Bone marrow (tissue), 2 donors: ENCODE data around the gene GOLGB1.

Experiments used
- DNase-seq, 2 donors: peaks; one replicate each; lab custom pipeline; 2025; lab: John Stamatoyannopoulos, UW

The GOLGB1 gene

GRCh38 chr3:121637922-121638321, 111.6 kb downstream of the GOLGB1 start:
- no peak for DNase-seq

DNA sequence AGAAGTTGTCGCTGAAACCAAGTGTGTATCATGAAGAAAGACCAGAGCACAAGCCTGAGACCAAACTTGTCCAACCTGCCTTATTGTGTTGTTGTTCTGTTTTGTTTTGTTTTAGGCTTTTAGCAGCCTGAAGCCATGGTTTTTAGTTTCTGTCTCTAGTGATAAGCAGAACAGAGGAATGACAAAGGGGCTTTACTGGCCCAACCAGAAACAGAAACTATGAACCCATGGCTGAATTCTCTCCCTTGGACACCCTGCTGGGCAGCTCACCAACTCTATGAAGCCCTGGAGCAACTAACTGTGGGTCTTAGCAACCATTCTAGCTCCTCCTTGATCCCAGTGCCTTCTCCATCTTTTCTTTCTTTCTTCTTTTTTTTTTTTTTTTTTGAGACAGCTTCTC, 119.2 kb downstream of the GOLGB1 start:
- DNase-seq = no peak

DNA sequence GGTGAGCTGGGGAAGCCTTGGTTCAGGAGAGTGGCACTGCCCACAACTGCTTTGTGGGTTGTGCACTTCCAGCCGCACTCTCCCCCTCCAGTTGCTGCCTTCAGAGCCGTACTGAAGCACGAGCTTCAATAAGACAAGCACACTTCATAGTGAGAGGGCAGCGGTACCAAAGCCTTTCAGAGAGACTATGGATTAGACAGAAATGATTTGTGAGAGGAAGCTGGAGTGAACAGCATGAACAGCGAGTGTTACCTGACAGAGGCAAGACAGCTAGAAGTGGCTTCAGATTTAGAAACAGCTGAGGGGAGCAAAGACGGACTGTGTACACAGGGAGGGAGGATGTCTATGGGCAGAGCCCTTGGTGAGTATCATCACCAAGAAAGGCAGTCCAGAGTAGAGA, 119.9 kb downstream of the GOLGB1 start:
- no peak for DNase-seq

DNA sequence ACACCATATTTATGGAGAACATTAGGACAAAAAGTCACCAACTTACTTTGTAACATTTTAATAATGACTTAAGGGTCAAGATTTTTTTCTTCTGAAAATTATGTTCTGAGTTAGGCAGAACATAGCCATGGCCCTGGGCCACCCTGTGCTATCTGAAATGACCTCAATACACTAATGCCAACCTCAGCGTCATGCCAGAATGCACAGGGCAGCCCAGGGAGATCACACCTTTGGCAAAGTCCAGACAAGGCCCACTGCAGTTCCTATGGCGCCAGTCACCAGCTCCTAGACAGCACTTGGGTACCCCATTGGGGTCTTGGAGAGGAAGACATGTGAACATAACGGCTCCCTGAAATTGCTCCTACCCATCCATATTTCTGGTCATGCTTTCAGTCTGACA, 121.9 kb downstream of the GOLGB1 start:
- DNase-seq = no peak

- DNase-seq = no peak
These were observed 122.3 kb downstream of the GOLGB1 start for GRCh38 chr3:121627211-121627610.

- no peak for DNase-seq
These were observed 123.0 kb downstream of the GOLGB1 start for GRCh38 chr3:121626495-121626894.

- DNase-seq = no peak
These were observed 125.2 kb downstream of the GOLGB1 start for GRCh38 chr3:121624147-121624899.

- no peak for DNase-seq
These were observed 128.1 kb downstream of the GOLGB1 start for GRCh38 chr3:121621491-121621890.

DNA sequence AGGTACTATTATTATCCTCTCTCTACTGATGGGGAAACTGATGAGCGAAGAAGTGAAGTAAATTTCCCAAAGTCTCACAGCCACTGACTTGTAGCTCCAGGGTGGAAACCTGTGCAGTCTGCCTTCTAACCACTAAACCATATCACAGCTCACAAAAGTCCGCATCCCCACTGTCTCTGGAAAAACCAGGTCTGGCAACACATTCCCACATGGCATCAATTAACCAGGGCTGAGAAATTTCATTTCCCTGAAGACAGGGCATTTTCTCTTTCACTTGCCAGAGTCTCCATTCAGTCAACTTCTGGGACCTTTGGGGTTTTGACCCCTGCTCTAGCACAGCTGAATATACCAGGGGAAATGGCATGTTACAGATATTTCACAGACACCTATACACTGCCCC, 129.8 kb downstream of the GOLGB1 start:
- no peak for DNase-seq
